Esophagus mucosa (tissue), 1 donor: ENCODE results near the gene CLEC16A. TPM values are rescaled to one million over a fixed set of nuclear protein-coding genes. Genes with fewer than 3 reads are reported as not detected.

ENCODE experiments used
- ATAC-seq: fragments of 200-7000 bp; cut with Tn5 transposase; one replicate; pipeline ENCODE4 v1.9.1; 2020
- total RNA-seq: library from RNA; stranded (reverse); gene quantifications from one replicate; pipeline ENCODE4 v1.2.4, GENCODE V29; 2023
- donor health status: DM: yes; HTN: yes; CAD: no.

Gene CLEC16A
- total RNA-seq, 1 donor from 2014 or later = 17.7 TPM

DNA sequence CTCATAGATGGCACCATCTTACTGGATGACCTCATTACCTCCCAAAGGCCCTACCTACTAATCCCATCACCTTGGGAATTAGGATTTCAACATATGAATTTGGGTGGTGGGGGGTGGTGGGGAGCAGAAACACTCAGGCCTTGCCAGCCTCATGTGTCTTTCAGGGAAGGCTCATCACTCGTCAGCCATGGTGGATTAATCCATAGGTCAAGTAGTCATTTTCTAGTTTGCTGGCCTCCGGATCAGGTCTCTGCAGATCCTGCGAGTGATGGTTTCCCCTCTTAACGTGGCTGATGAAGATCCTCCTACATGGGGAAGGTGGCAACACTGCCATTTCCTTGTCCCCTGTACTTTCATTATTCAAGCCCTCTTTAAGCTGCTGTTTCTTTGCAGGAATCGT is 101.1 kb downstream of the CLEC16A start:
- no peak for ATAC-seq

GRCh38 chr16:11045846-11046245 is 101.5 kb downstream of the CLEC16A start:
- no peak for ATAC-seq

GRCh38 chr16:11046382-11046931 is 102.1 kb downstream of the CLEC16A start:
- no peak for ATAC-seq

DNA sequence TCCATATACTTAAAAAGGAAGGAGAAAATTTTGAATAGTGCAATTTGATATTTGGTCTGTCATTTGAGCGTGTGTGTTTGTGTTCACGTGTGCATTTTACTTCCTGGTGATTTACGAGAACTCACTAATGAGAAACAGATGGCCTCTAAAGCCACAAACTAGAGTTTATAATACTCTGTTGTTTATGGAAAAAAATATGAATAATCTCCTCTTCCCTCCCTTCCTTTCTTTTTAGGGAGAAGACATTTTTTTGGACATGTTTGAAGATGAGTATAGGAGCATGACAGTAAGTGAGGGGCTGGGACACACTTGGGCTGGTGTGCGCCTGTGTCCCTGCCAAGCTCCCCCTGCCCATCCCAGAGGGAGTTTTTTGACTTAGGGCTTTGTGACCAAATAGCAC is 102.7 kb downstream of the CLEC16A start:
- ATAC-seq = no peak

- no peak for ATAC-seq
Observed at GRCh38 chr16:11047939-11048800, 103.8 kb downstream of the CLEC16A start.

GRCh38 chr16:11049396-11050059 is 105.2 kb downstream of the CLEC16A start:
- ATAC-seq = no peak

GRCh38 chr16:11050536-11050935 is 106.2 kb downstream of the CLEC16A start:
- ATAC-seq = no peak

DNA sequence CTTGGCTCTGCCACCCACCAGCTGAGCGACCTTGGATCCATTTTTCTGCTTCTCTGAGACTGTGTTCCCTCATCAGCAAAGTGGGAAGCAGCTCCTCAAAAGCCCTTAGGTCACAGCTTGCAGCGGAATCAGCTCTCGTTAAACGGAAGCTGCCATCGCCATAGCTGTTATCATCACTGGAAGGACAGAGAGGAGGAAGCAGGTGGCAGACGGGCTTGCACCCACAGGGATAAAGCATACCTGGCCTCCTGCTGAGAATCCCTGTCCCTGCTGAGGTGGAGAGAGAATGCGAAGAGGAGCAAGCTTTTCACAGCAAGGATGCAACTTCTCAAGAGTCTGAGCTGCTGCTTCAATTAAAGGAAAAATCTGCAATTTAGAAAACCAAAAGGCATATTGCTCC is 106.6 kb downstream of the CLEC16A start:
- no peak for ATAC-seq

- ATAC-seq = no peak
Observed at GRCh38 chr16:11051430-11051829, 107.1 kb downstream of the CLEC16A start.

GRCh38 chr16:11051879-11052808 is 107.8 kb downstream of the CLEC16A start:
- ATAC-seq = no peak

DNA sequence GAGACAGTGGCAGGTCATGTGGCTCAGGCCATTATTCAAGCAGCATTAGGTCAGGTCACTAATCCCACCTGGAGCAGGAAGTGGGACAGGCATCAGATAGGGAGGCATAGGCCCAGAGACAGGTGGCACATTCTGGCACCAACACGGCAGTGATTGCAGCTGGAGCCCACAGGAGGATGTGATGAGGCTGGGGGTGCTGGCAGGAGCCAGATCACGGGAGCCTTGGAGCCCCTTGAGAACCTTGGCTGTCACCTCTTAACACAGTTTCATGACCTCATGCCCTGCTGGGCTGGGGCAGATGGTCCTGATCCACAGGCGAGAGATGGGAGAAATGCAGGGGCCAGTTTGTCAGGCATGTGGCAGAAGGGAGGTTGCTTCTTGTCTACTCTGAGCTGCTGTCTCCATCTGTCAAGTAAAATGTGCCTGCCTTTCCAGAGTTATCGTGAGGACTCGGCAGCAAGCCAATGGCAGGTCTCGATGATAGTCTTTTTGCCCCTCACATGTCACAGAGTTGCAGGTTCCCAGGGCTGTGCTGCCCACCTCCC is 109.6 kb downstream of the CLEC16A start:
- ATAC-seq = no peak

DNA sequence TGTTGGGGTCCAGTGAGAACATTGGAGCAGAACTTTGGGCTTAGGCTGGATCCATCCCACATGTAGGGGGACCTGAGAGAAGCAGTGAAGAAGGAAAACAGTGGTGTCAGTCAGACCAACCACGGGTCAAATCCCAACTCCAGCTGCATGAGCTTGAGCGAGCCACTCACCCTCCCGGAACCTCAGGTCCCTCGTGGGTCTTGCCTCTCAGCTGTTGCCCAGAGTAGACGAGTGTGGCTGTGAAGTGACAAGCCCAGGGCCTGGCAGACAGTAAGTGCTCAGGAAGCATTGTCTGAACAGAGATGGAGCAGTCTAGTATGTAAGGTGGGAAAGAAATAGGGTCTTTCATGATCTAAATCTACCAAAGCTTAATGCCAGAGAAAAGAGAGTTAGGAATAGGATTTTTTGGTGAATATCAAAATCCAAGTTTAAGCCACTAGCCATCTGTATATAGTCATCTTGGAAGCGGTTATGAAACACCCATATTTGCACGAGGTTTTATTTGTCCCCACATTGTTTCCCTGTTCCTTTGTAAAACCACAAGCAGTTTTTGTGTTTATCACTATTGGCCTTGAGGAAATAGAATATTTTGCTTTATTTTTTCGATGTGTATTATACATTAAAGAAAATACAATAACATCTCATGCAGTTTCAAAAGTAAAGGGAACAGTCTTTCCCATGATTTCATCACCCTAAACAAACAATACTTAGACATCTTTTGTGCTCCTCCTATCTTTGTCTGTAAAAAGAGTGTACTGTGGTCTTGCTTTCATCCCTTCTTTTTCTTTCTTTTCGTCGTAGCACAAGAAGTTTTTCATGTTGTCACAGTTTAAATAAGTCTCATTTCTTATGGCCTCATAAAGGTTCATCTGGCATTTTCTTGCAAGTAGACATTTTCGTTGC is 112.0 kb downstream of the CLEC16A start:
- no peak for ATAC-seq

GRCh38 chr16:11056993-11057649 is 112.8 kb downstream of the CLEC16A start:
- peak; percentile 61 for ATAC-seq

DNA sequence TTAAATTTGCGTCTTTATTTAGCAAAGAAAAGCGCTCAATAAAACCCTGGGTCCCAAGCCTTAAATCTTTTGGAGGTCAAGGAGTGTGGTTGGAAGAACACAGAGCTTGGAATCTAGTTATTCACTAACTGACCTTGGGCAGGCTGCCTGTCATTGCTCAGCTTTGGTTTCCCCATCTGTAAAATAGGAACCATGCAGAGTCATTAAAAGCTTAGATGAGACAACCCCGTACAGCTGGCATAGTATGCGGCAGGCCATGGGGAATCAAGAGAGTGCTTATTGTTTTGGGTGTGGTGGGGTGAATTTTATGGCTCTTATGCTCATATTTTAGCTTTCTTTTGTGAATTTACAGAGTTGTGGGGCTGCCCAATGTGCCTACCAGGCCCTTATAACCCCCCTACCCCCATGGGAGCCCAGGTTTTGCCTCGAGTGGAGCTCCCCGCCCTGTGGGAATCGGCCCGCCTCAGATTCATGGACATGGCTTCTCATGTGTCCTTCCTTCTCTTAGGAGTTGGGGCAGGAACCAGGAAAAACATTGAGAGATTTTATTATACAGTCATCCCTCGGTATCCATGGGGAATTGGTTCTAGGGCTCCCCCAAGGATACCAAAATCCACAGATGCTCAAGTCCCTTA is 113.5 kb downstream of the CLEC16A start:
- no peak for ATAC-seq

DNA sequence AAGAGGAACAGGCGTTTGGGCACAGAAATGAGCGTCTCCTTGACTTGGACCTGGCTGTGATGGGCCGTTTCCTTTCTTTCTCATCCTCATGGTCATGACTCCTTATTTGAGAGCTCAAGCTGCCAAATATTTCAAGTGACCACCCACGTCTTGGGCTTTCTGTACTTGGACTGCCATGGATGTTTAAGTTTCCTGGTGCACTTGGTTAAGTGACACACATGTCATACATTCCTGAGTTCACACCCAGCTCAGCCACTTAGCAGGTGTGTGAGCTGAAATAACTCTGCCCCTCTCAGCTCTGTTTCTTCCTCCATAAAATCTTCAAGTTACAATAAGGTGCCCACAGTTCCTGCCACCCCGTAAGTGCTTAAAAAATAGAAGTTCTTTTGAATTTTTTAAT is 114.5 kb downstream of the CLEC16A start:
- ATAC-seq = no peak

GRCh38 chr16:11059588-11059987 is 115.2 kb downstream of the CLEC16A start:
- ATAC-seq = no peak

DNA sequence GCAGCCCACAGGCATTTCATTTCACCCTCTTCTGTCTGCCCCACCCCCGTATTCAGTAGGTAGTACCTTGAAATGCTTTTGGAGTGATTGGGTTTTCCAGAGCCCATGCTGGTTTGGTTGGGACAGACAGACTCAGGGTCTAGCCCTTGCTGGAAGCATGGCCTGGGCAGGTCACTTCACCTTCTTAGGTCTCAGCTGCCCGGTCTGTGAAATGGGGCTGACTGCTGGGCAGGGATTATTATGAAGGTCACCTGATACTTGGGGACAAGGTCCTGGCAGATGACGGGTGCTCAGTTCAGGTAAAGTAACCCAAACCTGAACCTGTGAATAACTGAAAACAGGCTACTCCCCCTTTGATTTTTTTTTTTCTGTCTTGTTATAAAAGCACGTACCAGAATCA is 116.0 kb downstream of the CLEC16A start:
- no peak for ATAC-seq

- no peak for ATAC-seq
Observed at GRCh38 chr16:11060842-11061241, 116.5 kb downstream of the CLEC16A start.

DNA sequence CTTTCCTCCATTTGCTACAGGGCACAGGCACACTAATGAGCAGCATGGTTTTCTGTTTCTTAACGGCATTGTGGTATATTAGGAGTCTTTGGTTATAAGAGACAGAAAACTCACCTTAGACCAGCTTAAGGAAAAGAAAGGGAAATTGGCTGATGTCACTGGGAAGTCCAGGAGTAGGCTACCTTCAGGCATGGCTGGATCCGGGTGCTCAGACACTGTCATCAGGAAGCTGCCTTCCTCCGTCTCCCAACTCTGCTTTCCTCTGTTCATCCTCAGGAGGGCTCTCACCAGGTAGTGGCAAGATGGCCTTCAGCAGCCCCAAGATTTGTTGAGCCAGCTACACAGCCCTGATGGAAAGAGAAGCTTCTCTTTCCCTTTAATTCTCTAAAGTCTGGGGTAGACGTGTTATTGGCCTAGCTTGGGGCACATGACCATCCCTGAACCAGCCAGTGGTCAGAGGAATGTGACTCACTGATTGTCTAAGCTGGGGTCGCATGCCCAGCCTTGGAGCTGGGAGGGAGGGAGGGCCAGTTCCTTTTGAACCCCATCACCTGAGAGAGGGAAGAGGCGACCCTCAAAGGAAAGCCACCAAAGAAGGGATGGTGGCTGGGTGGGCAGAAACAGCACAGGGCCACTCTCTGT is 117.4 kb downstream of the CLEC16A start:
- ATAC-seq = no peak
